ENCODE results near the gene COL23A1.

COL23A1 gene

GRCh38 chr5:178421128-178421527, 169.1 kb downstream of the COL23A1 start:
- no peak for DNase-seq (ENCODE audit: low spot score)

GRCh38 chr5:178420354-178420781, 169.8 kb downstream of the COL23A1 start:
- no peak for DNase-seq (ENCODE audit: low spot score)

DNA sequence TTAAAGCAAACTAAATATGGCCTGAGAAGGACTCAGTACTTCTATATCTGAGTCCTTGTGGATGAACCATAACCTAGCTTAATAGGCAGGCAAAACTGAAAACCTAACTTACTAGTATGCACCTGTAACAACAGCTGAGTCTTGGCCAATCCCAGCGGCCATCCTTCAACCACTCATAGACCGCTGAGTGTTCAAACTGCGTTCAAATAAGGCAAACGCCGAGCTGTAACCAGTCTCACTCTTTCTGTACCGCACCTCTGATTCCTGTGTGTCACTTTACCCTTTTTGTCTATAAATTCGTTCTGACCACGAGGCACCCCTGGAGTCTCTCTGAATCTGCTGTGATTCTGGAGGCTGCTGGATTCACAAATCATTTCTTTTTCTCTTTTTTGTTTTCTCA, 170.5 kb downstream of the COL23A1 start:
- no peak for DNase-seq (ENCODE audit: low spot score)

- DNase-seq (ENCODE audit: low spot score) = no peak
Measured at GRCh38 chr5:178419196-178419595, 171.0 kb downstream of the COL23A1 start.

GRCh38 chr5:178418471-178419010, 171.7 kb downstream of the COL23A1 start:
- DNase-seq (ENCODE audit: low spot score) = no peak

GRCh38 chr5:178418031-178418430, 172.2 kb downstream of the COL23A1 start:
- DNase-seq (ENCODE audit: low spot score) = no peak

DNA sequence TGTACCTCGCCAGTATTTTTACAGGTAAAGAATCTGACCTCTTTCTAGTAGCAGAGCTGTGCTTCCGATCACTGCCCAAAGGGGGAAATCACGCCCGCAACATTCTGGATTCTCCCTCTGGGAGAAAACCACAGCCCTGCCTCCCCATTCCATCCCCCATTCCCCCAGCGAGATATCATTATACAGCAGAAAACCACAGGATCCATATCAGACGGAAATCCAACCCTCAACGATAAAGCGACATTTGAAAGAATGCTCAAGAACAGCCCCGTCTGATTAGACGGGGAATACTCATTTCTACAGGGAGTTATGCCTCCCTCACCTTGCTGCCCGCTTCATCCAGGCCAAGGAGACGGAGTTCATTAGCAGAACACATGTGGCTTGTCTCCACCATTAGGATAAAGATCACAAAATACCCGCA, 172.8 kb downstream of the COL23A1 start:
- DNase-seq (ENCODE audit: low spot score) = no peak

- DNase-seq (ENCODE audit: low spot score) = no peak
Measured at GRCh38 chr5:178416919-178417318, 173.3 kb downstream of the COL23A1 start.

GRCh38 chr5:178416206-178416882, 173.8 kb downstream of the COL23A1 start:
- DNase-seq (ENCODE audit: low spot score) = no peak

DNA sequence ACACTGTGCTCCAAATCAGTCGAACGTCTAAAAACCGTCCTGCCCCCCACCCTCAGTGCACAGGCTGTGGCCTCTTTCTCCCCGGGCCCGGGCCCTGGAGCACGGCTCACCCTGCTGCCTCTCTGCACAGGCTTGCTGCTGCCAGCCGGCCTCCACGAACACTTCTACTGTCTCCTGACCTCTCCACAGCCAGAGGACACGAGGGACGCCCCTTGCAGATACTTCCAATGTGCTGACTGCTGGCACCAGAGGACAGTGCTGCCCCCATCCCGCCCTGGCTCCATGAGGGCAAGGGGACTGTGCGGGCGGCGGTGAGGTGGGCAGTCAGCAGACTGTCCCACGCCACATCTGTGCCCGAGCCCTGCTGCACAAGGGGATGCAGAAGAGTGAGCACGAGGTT, 174.8 kb downstream of the COL23A1 start:
- DNase-seq (ENCODE audit: low spot score) = no peak

- no peak for DNase-seq (ENCODE audit: low spot score)
Measured at GRCh38 chr5:178413988-178414387, 176.2 kb downstream of the COL23A1 start.

DNA sequence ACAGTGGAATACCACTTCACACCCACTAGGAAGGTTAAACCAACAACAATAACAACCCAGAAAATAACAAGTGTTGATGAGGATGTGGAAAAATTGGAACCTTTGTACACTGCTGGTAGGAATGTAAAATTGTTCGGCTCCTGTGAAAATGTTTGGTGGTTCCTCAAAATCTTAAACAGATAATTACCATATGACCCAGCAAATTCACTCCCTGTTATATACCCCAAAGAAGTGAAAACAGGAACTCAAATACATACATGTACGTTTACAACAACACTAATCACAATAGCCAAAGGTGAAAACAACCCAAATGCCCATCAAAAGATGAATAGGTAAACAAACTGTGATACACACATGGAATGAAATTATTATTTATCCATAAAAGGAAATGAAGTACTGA, 179.1 kb downstream of the COL23A1 start:
- no peak for DNase-seq (ENCODE audit: low spot score)

DNA sequence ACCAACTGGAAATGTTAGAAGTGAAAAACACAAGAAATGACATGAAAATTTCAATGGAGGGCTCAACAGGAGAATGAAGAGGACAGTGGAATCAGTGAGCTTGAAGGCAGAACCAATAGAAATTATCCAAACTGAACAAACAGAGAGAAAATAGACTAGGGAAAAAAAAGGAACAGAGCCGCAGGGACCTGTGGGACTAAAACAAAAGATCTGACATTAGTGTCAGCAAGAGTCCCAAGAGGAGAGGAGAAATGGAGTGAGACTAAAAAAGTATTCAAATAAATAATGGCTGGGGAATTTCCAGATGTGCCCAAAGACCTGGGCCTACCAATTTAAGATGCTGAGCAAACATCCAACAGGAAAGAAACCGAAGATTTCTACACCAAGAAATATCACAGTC, 182.5 kb downstream of the COL23A1 start:
- no peak for DNase-seq (ENCODE audit: low spot score)

DNA sequence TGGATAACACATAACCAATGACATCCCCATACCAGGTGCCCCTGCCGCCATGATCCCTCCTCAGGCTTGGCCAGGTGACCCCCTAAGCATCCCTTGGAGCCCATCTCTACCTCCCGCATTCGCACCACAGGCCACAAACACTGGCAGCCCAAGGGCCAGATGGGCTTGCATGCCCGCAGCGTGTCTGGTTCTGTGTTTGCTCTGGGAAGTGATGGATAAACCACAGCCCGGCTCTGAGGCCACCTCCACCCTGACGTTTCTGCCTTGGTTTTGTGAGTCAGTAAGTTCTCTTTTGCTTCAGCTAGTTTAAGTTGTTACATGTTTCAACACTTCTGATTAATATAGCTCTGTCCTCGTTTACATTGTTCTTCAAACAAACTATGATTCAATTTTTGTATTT, 185.2 kb downstream of the COL23A1 start:
- no peak for DNase-seq (ENCODE audit: low spot score)

DNA sequence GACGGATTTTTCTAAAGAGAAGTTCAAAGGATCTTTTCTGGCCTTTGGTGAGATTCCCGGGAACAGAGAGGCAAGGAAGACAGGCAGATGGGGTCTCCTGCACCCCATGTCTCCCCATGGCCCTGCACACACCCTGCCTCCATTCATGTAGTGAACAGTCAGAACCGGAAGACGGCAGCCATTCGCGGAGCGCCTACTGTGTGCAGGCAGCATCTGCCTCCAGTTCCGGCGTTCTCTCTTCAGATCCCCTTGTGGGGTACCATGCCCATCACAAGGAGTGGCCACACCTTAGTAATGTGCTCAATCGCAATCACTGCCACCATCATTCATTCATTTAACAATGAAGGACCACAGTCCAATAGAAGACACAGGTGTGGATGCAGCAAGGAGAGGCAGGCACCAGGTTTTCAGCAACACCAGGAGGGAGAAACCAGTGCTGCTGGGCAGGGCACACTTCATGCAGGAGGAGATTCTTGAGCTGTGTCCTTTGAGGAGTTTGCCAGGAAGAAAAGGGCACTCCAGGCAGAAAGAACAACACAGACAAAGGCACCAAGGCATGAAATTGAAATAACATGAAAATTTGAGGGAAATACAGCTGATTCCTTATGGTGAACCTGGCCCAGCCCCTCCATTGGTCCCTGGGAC, 186.1 kb downstream of the COL23A1 start:
- DNase-seq (ENCODE audit: low spot score) = no peak

DNA sequence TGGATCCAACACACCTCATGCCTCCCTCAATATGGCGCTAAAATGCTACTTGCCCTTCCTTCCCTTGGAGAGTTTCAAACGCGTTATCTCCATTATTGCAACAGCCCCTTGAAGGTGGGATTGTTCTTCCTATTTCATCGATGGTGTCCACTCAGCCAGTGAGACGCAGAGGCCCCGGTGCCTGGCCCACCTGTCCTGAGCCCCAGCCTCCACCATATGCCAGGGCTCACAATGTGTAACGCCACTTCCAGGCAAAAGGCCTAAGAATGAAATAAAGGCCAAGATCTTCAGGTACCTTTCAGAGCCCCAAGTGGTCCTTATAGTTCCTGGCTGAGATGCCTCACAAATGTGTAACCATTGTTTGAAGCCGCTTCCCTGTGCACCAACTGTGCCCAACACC, 186.8 kb downstream of the COL23A1 start:
- no peak for DNase-seq (ENCODE audit: low spot score)

- no peak for DNase-seq (ENCODE audit: low spot score)
Measured at GRCh38 chr5:178399701-178400095, 190.5 kb downstream of the COL23A1 start.

DNA sequence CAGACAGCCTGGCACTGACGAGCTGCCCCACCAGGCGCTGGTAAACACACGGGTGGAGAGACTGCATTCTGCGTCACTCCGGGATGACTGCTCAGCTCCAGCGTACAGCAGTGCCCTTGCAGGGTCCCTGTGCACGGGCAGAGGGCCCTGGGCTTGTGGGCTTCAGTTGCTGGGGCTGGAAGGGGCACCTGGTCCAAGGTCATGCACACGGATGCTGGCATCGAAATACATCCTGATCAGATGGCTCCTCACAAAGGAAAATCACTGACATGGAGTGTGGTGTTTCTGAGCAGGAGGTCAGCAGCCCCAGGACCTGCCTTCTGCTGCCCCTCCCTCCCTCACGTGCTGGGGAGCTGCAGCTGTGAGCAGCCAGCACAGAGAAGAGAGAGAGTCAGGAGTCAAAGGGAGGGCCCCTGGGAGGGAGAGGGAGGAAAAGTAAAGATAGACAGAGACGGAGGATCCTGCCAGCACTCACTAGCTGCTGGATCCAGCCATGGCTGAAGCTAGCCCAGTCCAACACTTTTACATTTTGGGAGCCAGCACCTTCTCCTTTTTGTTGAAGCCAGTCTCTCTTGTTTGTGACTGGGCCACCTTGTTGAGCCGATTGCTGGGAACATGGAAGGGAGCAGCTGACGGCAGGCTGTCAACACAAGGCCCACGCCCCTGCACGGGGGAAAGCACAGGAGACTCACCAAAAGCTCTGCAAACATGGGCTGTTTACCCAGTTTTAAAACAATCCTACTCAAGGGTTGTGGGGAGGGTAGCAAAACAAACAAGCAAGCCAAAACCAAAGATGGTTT, 191.1 kb downstream of the COL23A1 start:
- no peak for DNase-seq (ENCODE audit: low spot score)

DNA sequence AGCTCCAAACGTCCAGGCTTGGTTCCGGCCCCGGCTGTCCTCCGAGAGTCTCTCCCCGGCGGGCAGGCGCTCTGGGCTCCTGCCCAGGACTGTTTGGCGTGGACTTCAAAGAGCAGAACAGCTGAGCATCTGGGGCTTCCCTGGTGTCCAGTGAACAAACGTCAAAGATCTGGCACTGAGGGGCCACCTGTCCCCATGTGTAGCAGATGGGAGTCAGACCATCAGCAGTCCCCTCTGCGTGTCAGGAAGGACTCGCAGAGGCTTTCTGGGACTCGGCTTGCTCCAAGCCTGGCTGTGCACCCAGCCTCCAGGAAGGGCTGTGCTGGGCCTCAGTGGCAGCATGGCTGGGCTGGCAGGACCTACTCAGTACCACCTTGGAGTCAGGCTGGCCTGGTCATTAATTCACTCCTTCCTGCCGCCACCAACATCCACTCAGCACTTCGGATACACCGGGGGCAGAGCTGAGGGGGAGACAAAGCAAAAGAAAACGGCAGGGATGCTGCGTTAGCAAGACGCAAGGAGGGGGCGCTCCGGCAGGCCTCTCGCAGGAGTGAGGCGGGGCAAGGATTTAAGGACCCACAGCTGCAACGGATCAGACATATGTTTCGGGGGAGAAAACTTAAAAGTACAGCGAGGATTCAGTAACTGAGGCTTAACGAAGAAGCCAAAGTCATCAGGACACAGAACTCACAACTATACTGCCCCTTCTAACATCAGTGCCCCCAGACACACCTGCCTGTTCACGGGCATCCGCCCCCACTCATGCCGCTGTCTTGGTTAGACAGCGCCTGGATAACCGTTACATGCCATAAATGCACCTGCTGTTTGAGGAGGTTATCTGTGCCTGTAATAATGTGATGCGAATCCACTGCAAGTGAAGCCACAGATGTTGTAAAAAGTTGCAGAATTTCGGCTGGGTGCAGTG, 193.1 kb downstream of the COL23A1 start:
- no peak for DNase-seq (ENCODE audit: low spot score)

GRCh38 chr5:178394074-178394473, 196.1 kb downstream of the COL23A1 start:
- DNase-seq (ENCODE audit: low spot score) = no peak

- DNase-seq (ENCODE audit: low spot score) = no peak
Measured at GRCh38 chr5:178392931-178393394, 197.2 kb downstream of the COL23A1 start.

- DNase-seq (ENCODE audit: low spot score) = no peak
Measured at GRCh38 chr5:178392386-178392785, 197.8 kb downstream of the COL23A1 start.

Data from activated CD4-positive, alpha-beta T cell treated with anti-CD3 and anti-CD28 coated beads, Interleukin-2, Interleukin-4, amounts not matched to agents 100 ng/mL and 50 ng/mL, durations not matched to agents 16 hours and 8 hours (primary cell).